ENCODE measurements around the gene DDX49. TPM values are rescaled to one million over a fixed set of nuclear protein-coding genes. Genes with fewer than 3 reads are reported as not detected.
"Not testable (repeated sequence)": the region's sequence is repeated elsewhere in the genome, so short reads cannot be mapped to it uniquely, and the experiment has no call there.

DDX49 gene
- total and polyA plus RNA-seq, 2 donors (not counting 1 experiment from before 2014, with no cell fraction given), result 38.9 to 47.5 TPM

GRCh38 chr19:18902519-18902918 is 17.0 kb upstream of the DDX49 start:
- H3K9ac ChIP-seq (ENCODE audit: low read length); intact Hi-C loops (cut with micrococcal nuclease); H3K4me1 ChIP-seq (ENCODE audit: control insufficient read depth in 2 of 2, insufficient read depth in 2 of 2, low read length in 2 of 2); H3K4me3 ChIP-seq (ENCODE audit: control extremely low read depth in 1 of 5, extremely low read depth in 1 of 5, insufficient read depth in 1 of 5, low read depth in 2 of 5, low read length in 4 of 5); H2AFZ ChIP-seq (ENCODE audit: insufficient read depth, low read depth, low read length, poor library complexity, severe bottlenecking); H3K27me3 Mint-ChIP-seq; H3K4me2 ChIP-seq (replicated peaks; ENCODE audit: low read depth, low read length, poor library complexity, severe bottlenecking); H3K4me1 Mint-ChIP-seq; H3K27ac Mint-ChIP-seq; H3K4me3 Mint-ChIP-seq; DNase-seq; H3K9me3 ChIP-seq (ENCODE audit: control extremely low read depth in 1 of 3, control insufficient read depth in 2 of 3, insufficient read depth in 1 of 3, low read length in 2 of 3); ATAC-seq (ENCODE audit: low read depth); H3K9me3 Mint-ChIP-seq (ENCODE audit: insufficient read depth); H3K27ac ChIP-seq (ENCODE audit: low read length in 2 of 2); H3K27me3 ChIP-seq (replicated peaks in 1 of 4; ENCODE audit: control extremely low read depth in 1 of 4, control insufficient read depth in 3 of 4, insufficient read depth in 4 of 4, low read length in 3 of 4); H3K79me2 ChIP-seq (ENCODE audit: control insufficient read depth, insufficient read depth, low read length); CTCF ChIA-PET; POLR2A ChIA-PET: not testable (repeated sequence)
- H3K36me3 ChIP-seq (replicated peaks in 1 of 2; ENCODE audit: control extremely low read depth in 1 of 2, control insufficient read depth in 1 of 2, extremely low read depth in 1 of 2, insufficient read depth in 2 of 2, low read length in 1 of 2), result peaks cover 1 to 67% of the 10 kb centered on the region in 2 experiments
- peaks cover 52% of the 10 kb centered on the region for H4K20me1 ChIP-seq (ENCODE audit: control insufficient read depth, insufficient read depth, low read length, poor library complexity, severe bottlenecking)
- WGBS (ENCODE audit: insufficient coverage), result 100% methylated on average over 2 of the region's 5 CpGs

GRCh38 chr19:18903156-18904037 is 16.1 kb upstream of the DDX49 start:
- Mint-ChIP-seq H3K4me1 (no peaks in the 10 kb centered on the region), H3K27ac (no peak overlapping the region), H3K4me3 (no peak overlapping the region), H3K9me3 (ENCODE audit: insufficient read depth) (no peaks in the 10 kb centered on the region), H3K27me3 (no peaks in the 10 kb centered on the region)
- Histone ChIP-seq H3K9ac (ENCODE audit: low read length) (no peak overlapping the region), H3K9me3 (ENCODE audit: control extremely low read depth in 1 of 3, control insufficient read depth in 2 of 3, insufficient read depth in 1 of 3, low read length in 2 of 3) (peaks cover 0 to 2% (median 0%) of the 10 kb centered on the region in 3 donors), H2AFZ (ENCODE audit: insufficient read depth, low read depth, low read length, poor library complexity, severe bottlenecking) (no peak overlapping the region), H3K27me3 (replicated peaks in 1 of 4; ENCODE audit: control extremely low read depth in 1 of 4, control insufficient read depth in 3 of 4, insufficient read depth in 4 of 4, low read length in 3 of 4) (no peaks in the 10 kb centered on the region), H3K4me3 (ENCODE audit: control extremely low read depth in 1 of 5, extremely low read depth in 1 of 5, insufficient read depth in 1 of 5, low read depth in 2 of 5, low read length in 4 of 5) (no peak overlapping the region), H3K4me2 (replicated peaks; ENCODE audit: low read depth, low read length, poor library complexity, severe bottlenecking) (no peak overlapping the region), H3K27ac (ENCODE audit: low read length in 2 of 2) (no peak overlapping the region), H3K79me2 (ENCODE audit: control insufficient read depth, insufficient read depth, low read length) (peaks cover 6% of the 10 kb centered on the region), H3K36me3 (replicated peaks in 1 of 2; ENCODE audit: control extremely low read depth in 1 of 2, control insufficient read depth in 1 of 2, extremely low read depth in 1 of 2, insufficient read depth in 2 of 2, low read length in 1 of 2) (peaks cover 1 to 70% of the 10 kb centered on the region in 2 experiments), H3K4me1 (ENCODE audit: control insufficient read depth in 2 of 2, insufficient read depth in 2 of 2, low read length in 2 of 2) (no peaks in the 10 kb centered on the region), H4K20me1 (ENCODE audit: control insufficient read depth, insufficient read depth, low read length, poor library complexity, severe bottlenecking) (peaks cover 58% of the 10 kb centered on the region)
- TF ChIP-seq CTCF (IDR thresholded peaks at IDR 0.05) (no peak), EZH2 (IDR thresholded peaks at IDR 0.05; ENCODE audit: borderline replicate concordance, insufficient read depth, low read depth, low read length, poor library complexity, severe bottlenecking) (no peak)
- 92% methylated on average over 29 of the region's 29 CpGs for WGBS (ENCODE audit: insufficient coverage)
- DNase-seq (no peak), ATAC-seq (ENCODE audit: low read depth) (no peak)
- intact Hi-C loops (cut with micrococcal nuclease), result no loop called here
- CTCF ChIA-PET, result no interaction called here
- POLR2A ChIA-PET, result no interaction called here
